Astrocyte (in vitro differentiated cells and primary cell): ENCODE results near the gene KTI12. TPM values are rescaled to one million over a fixed set of nuclear protein-coding genes. Genes with fewer than 3 reads are reported as not detected.

Experiments used
- DNase-seq: peaks from one replicate; pipeline ENCODE4 v3.0.0-alpha.2; 2010; ENCODE audit warnings: low read depth
- FAIRE-seq: peaks from 2 replicates; lab custom pipeline; 2011; peaks lifted over from hg19 to GRCh38; lab: Jason Lieb, UNC
- H2AFZ ChIP-seq: 2 replicates; pipeline ENCODE4 v1.6.0; 2012; ENCODE audit warnings: low read depth, low read length, inconsistent platforms
- H3K27ac ChIP-seq: 2 replicates; pipeline ENCODE4 v1.5.1; 2011; ENCODE audit warnings: low read depth, low read length, inconsistent platforms
- H3K27me3 ChIP-seq: 2 replicates; pipeline ENCODE4 v1.6.0; 2011; ENCODE audit warnings: low read length, inconsistent platforms; ENCODE audit not compliant: insufficient read depth
- H3K36me3 ChIP-seq: 2 replicates; pipeline ENCODE4 v1.5.1; 2011; ENCODE audit warnings: low read length, inconsistent platforms; ENCODE audit not compliant: insufficient read depth
- H3K4me1 ChIP-seq: 2 replicates; pipeline ENCODE4 v1.5.1; 2011; ENCODE audit warnings: low read length, inconsistent platforms; ENCODE audit not compliant: insufficient read depth
- H3K4me2 ChIP-seq: 2 replicates; pipeline ENCODE4 v1.6.0; 2012; ENCODE audit warnings: low read length, inconsistent platforms
- H3K4me3 ChIP-seq: 2 replicates; pipeline ENCODE4 v1.5.1; 2011; ENCODE audit warnings: low read depth, mild to moderate bottlenecking, low read length, inconsistent platforms; ENCODE audit not compliant: insufficient read depth
- H3K79me2 ChIP-seq: 2 replicates; pipeline ENCODE4 v1.6.0; 2012; ENCODE audit warnings: mild to moderate bottlenecking, low read length, inconsistent platforms; ENCODE audit not compliant: insufficient read depth
- H3K9ac ChIP-seq: 2 replicates; pipeline ENCODE4 v1.6.0; 2012; ENCODE audit warnings: mild to moderate bottlenecking, low read length, inconsistent platforms
- H3K9me3 ChIP-seq: 2 replicates; pipeline ENCODE4 v1.5.1; 2012; ENCODE audit warnings: low read depth, mild to moderate bottlenecking, low read length, inconsistent platforms; ENCODE audit not compliant: insufficient read depth
- H4K20me1 ChIP-seq: 2 replicates; pipeline ENCODE4 v1.6.0; 2012; ENCODE audit warnings: low read length, inconsistent platforms; ENCODE audit not compliant: insufficient read depth
- H3K27ac Mint-ChIP-seq: one replicate; pipeline ENCODE4 v1.8.0; 2021; ENCODE audit warnings: mild to moderate bottlenecking, mixed read lengths; ENCODE audit not compliant: unreplicated experiment
- H3K27me3 Mint-ChIP-seq: one replicate; pipeline ENCODE4 v1.8.0; 2021; ENCODE audit warnings: low read depth, mixed read lengths; ENCODE audit not compliant: unreplicated experiment
- H3K36me3 Mint-ChIP-seq: one replicate; pipeline ENCODE4 v1.8.0; 2021; ENCODE audit warnings: low read depth, mixed read lengths; ENCODE audit not compliant: unreplicated experiment
- H3K4me1 Mint-ChIP-seq: one replicate; pipeline ENCODE4 v1.8.0; 2021; ENCODE audit warnings: low read depth, mixed read lengths; ENCODE audit not compliant: unreplicated experiment
- H3K4me3 Mint-ChIP-seq: one replicate; pipeline ENCODE4 v1.8.0; 2021; ENCODE audit warnings: mild to moderate bottlenecking, moderate library complexity, mixed read lengths; ENCODE audit not compliant: unreplicated experiment
- H3K9me3 Mint-ChIP-seq: one replicate; pipeline ENCODE4 v1.8.0; 2021; ENCODE audit warnings: mild to moderate bottlenecking, mixed read lengths; ENCODE audit not compliant: unreplicated experiment
- EZH2 ChIP-seq: IDR thresholded peaks from 2 replicates; pipeline ENCODE4 v1.6.1; 2012; ENCODE audit warnings: mild to moderate bottlenecking, low read length, inconsistent platforms; ENCODE audit not compliant: insufficient read depth
- total RNA-seq: library from RNA; stranded (reverse); gene quantifications from 2 replicates; pipeline ENCODE4 v1.2.1, GENCODE V29; 2021
- TF ChIP-seq, protein P1 (sequence below): IDR thresholded peaks from 2 replicates; pipeline ENCODE4 v1.5.1; 2011; ENCODE audit warnings: low read depth, mild to moderate bottlenecking, inconsistent platforms, low read length, moderate library complexity; ENCODE audit not compliant: insufficient read depth

The KTI12 gene
- total RNA-seq, 1 donor from 2014 or later, result 8.6 TPM

DNA sequence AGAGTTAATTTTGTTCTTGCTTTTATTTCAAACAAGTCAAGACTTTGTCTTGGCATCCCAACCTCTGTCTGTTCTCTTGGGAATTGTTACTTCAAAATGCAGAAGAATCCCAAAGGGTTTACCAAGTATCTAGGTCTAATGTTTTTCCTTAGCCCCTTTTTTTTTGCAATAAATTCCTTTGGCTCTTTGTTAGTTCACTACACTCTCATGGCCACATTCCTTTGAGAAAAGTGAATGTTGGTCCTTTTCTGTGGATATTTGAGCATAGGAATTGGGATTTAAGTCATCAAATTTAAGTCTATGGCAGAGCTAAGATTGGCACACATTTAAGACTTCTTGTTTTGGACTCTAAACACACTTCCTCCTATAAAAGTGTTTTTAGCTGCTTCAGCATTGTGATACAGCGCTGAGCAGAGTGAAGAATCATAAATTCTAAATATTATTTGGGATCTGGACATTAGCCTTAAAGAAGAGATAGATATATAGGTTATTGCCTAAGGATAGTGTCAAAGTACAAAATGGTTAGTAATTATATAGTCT lies 24.3 kb upstream of the KTI12 start:
- Histone ChIP-seq H3K9ac (no peak overlapping the region), H3K4me3 (peak overlapping the region; percentile 87), H3K9me3 (no peaks in the 10 kb centered on the region), H2AFZ (no peak overlapping the region), H3K79me2 (peaks cover 75% of the 10 kb centered on the region), H3K36me3 (peaks cover 15% of the 10 kb centered on the region), H3K27ac (no peak overlapping the region), H3K4me2 (peak overlapping the region; percentile 94), H3K27me3 (no peaks in the 10 kb centered on the region), H4K20me1 (peaks cover 39% of the 10 kb centered on the region), H3K4me1 (peaks cover 16% of the 10 kb centered on the region)
- DNase-seq, result no peak
- FAIRE-seq, result no peak
- peak overlapping the region; percentile 84 for H3K27ac Mint-ChIP-seq
- no peaks in the 10 kb centered on the region for H3K27me3 Mint-ChIP-seq
- no peaks in the 10 kb centered on the region for H3K9me3 Mint-ChIP-seq
- no peak for TF ChIP-seq EZH2
- TF ChIP-seq, protein P1, sequence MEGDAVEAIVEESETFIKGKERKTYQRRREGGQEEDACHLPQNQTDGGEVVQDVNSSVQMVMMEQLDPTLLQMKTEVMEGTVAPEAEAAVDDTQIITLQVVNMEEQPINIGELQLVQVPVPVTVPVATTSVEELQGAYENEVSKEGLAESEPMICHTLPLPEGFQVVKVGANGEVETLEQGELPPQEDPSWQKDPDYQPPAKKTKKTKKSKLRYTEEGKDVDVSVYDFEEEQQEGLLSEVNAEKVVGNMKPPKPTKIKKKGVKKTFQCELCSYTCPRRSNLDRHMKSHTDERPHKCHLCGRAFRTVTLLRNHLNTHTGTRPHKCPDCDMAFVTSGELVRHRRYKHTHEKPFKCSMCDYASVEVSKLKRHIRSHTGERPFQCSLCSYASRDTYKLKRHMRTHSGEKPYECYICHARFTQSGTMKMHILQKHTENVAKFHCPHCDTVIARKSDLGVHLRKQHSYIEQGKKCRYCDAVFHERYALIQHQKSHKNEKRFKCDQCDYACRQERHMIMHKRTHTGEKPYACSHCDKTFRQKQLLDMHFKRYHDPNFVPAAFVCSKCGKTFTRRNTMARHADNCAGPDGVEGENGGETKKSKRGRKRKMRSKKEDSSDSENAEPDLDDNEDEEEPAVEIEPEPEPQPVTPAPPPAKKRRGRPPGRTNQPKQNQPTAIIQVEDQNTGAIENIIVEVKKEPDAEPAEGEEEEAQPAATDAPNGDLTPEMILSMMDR, result no peak
- peaks cover 21% of the 10 kb centered on the region for H3K4me1 Mint-ChIP-seq
- peaks cover 16% of the 10 kb centered on the region for H3K36me3 Mint-ChIP-seq
- peak overlapping the region; percentile 99 for H3K4me3 Mint-ChIP-seq

DNA sequence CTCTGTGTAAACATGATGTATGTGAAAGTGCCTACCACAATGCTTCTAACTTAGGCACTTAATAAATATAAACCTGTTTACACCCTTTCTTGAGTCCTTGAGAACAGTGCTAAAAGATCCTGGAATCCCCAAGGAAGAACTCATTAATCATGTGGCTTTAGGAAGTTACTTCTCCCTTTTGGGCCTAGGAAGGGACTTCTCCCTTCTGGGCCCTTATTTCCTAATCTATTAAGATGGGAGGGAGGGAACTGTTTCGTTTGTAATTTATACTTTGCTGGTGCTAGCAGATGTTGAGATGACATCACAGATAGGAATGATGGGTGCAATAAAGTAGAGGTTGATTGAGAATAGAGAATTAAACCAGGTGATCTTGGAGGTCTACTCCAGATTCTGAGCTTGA lies 23.6 kb upstream of the KTI12 start:
- no peaks in the 10 kb centered on the region for H3K27me3 Mint-ChIP-seq
- peak overlapping the region; percentile 84 for H3K27ac Mint-ChIP-seq
- Histone ChIP-seq H3K4me1 (peaks cover 16% of the 10 kb centered on the region), H3K9ac (peak overlapping the region; percentile 92), H3K4me3 (peak overlapping the region; percentile 87), H3K79me2 (peaks cover 74% of the 10 kb centered on the region), H2AFZ (no peak overlapping the region), H3K27ac (peak overlapping the region; percentile 78), H3K4me2 (peak overlapping the region; percentile 94), H3K27me3 (no peaks in the 10 kb centered on the region), H3K9me3 (no peaks in the 10 kb centered on the region), H3K36me3 (peaks cover 10% of the 10 kb centered on the region), H4K20me1 (peaks cover 40% of the 10 kb centered on the region)
- H3K4me1 Mint-ChIP-seq, result peaks cover 21% of the 10 kb centered on the region
- DNase-seq (no peak), FAIRE-seq (no peak)
- H3K36me3 Mint-ChIP-seq, result peaks cover 9% of the 10 kb centered on the region
- peak overlapping the region; percentile 99 for H3K4me3 Mint-ChIP-seq
- H3K9me3 Mint-ChIP-seq, result no peaks in the 10 kb centered on the region
- TF ChIP-seq, protein P1, result no peak
- TF ChIP-seq EZH2, result no peak

DNA sequence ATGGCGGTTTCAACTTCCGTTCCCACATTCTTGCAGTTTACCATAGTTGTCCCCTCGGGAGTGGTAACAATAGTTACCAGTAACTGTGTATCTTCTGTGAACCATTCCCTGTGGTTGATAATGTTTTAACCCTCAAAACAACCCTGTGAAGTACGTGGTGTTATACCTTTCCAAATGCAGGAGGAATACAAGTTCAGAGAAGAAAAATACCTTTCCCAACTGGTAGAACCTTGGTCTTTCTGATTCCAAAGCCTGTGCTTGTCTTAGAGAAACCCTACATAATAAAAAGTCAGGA lies 23.3 kb upstream of the KTI12 start:
- no peaks in the 10 kb centered on the region for H3K27me3 Mint-ChIP-seq
- H3K27me3 ChIP-seq, result no peaks in the 10 kb centered on the region
- peaks cover 9% of the 10 kb centered on the region for H3K36me3 Mint-ChIP-seq
- H3K4me2 ChIP-seq, result peak overlapping the region; percentile 94
- peak overlapping the region; percentile 92 for H3K9ac ChIP-seq
- no peak for FAIRE-seq
- H3K4me3 Mint-ChIP-seq, result peak overlapping the region; percentile 99
- peak overlapping the region; percentile 49 for H2AFZ ChIP-seq
- H3K4me1 ChIP-seq, result peaks cover 16% of the 10 kb centered on the region
- TF ChIP-seq, protein P1, result no peak
- TF ChIP-seq EZH2, result no peak
- peak overlapping the region; percentile 99 for H3K27ac Mint-ChIP-seq
- H3K4me1 Mint-ChIP-seq, result peaks cover 25% of the 10 kb centered on the region
- no peaks in the 10 kb centered on the region for H3K9me3 ChIP-seq
- H3K36me3 ChIP-seq, result peaks cover 10% of the 10 kb centered on the region
- peak overlapping the region; percentile 78 for H3K27ac ChIP-seq
- H3K9me3 Mint-ChIP-seq, result no peaks in the 10 kb centered on the region
- H4K20me1 ChIP-seq, result peaks cover 43% of the 10 kb centered on the region
- peaks cover 78% of the 10 kb centered on the region for H3K79me2 ChIP-seq
- peak overlapping the region; percentile 87 for H3K4me3 ChIP-seq
- peak; percentile 30 for DNase-seq
